Measurements from ENCODE around the gene MAP4K2.

DNA sequence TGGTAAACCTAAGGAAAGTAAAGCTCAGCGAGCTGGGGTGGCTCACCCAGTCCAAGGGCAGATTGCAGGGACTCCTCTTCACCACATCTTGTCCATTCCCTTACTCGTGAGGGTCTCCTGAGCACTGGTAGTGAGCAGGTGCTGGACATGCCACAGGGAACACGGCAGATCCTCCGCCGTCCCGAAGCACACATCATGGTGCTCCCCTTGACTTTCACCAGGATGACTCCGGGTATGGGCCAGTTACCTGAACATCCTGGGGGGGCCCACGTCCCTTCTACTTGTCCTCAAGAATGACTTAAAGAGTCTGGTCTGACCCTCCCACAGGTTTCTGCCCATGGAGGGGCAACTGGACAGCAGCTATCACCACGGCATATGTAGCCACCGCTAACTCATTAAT is 16.7 kb downstream of the MAP4K2 start:
- no peak for TF ChIP-seq CTCF (conservative IDR thresholded peaks at IDR 0.05; ENCODE audit: low read depth in 2 of 2)
- TF ChIP-seq EZH2phosphoT487 (IDR thresholded peaks at IDR 0.05; ENCODE audit: unreplicated experiment) = no peak
- no peak for TF ChIP-seq EZH2 (IDR thresholded peaks at IDR 0.05; ENCODE audit: low read depth, unreplicated experiment)
- TF ChIP-seq POLR2AphosphoS5 (IDR thresholded peaks at IDR 0.05; ENCODE audit: low read depth) = no peak
- TF ChIP-seq CREB1 (CRISPR knock-in tag; IDR thresholded peaks at IDR 0.05; ENCODE audit: low read depth) = no peak
- TF ChIP-seq, protein P1, sequence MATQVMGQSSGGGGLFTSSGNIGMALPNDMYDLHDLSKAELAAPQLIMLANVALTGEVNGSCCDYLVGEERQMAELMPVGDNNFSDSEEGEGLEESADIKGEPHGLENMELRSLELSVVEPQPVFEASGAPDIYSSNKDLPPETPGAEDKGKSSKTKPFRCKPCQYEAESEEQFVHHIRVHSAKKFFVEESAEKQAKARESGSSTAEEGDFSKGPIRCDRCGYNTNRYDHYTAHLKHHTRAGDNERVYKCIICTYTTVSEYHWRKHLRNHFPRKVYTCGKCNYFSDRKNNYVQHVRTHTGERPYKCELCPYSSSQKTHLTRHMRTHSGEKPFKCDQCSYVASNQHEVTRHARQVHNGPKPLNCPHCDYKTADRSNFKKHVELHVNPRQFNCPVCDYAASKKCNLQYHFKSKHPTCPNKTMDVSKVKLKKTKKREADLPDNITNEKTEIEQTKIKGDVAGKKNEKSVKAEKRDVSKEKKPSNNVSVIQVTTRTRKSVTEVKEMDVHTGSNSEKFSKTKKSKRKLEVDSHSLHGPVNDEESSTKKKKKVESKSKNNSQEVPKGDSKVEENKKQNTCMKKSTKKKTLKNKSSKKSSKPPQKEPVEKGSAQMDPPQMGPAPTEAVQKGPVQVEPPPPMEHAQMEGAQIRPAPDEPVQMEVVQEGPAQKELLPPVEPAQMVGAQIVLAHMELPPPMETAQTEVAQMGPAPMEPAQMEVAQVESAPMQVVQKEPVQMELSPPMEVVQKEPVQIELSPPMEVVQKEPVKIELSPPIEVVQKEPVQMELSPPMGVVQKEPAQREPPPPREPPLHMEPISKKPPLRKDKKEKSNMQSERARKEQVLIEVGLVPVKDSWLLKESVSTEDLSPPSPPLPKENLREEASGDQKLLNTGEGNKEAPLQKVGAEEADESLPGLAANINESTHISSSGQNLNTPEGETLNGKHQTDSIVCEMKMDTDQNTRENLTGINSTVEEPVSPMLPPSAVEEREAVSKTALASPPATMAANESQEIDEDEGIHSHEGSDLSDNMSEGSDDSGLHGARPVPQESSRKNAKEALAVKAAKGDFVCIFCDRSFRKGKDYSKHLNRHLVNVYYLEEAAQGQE (IDR thresholded peaks at IDR 0.05; ENCODE audit: unreplicated experiment) = no peak
- no peak for TF ChIP-seq STAT1 (IDR thresholded peaks at IDR 0.05; ENCODE audit: unreplicated experiment)
- no peak for TF ChIP-seq ZNF462 (CRISPR knock-in tag; IDR thresholded peaks at IDR 0.05)
- no peak for TF ChIP-seq ZNF114 (CRISPR knock-in tag; IDR thresholded peaks at IDR 0.05)
- no peak for TF ChIP-seq ETS1 (IDR thresholded peaks at IDR 0.05)
- TF ChIP-seq JUNB (IDR thresholded peaks at IDR 0.05; ENCODE audit: unreplicated experiment) = no peak
- TF ChIP-seq NANOG (IDR thresholded peaks at IDR 0.05; ENCODE audit: borderline replicate concordance) = no peak
